Coronary artery (tissue), 2 donors: Measurements from ENCODE around the gene CEP57.
"Not testable (repeated sequence)": the region's sequence is repeated elsewhere in the genome, so short reads cannot be mapped to it uniquely, and the experiment has no call there.

Experiments
- DNase-seq: peaks from one replicate; pipeline ENCODE4 v3.0.0-alpha.2; 2017; ENCODE audit warnings: low spot score
- H3K27ac ChIP-seq, 2 donors: fragments of 200-600 bp; sonication (generic); one replicate each; pipeline ENCODE4 v1.5.1; 2016 to 2019
- H3K4me3 ChIP-seq: fragments of 200-600 bp; sonication (generic); 2 replicates; pipeline ENCODE4 v1.5.1; 2016; ENCODE audit warnings: mild to moderate bottlenecking, moderate library complexity
- TF ChIP-seq, protein P1 (sequence below): fragments of 200-600 bp; sonication (generic); IDR thresholded peaks from one replicate; pipeline ENCODE4 v1.5.1; 2019; ENCODE audit warnings: antibody characterized with exemption

CEP57 gene

DNA sequence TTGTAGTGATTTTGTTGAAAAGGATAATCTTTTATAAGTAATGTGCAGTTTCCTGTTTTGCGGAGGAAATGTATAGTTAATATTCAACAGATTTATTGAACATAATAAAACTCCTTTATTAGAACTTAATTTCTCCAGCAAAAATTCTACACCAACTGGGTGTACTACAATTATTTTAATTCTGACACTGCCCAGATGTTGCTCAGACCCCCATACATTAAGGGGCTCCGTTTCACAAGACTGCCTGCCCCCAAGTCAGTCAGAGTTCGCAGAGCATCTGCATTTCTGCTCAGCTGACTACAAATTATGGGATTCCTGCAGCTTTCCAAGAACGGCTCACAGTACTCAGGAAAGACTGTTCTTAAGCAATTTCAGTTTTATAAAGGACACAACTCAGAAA, 6.2 kb downstream of the CEP57 start:
- Histone ChIP-seq H3K4me3 (no peak overlapping the region), H3K27ac (no peak overlapping the region)
- TF ChIP-seq, protein P1, sequence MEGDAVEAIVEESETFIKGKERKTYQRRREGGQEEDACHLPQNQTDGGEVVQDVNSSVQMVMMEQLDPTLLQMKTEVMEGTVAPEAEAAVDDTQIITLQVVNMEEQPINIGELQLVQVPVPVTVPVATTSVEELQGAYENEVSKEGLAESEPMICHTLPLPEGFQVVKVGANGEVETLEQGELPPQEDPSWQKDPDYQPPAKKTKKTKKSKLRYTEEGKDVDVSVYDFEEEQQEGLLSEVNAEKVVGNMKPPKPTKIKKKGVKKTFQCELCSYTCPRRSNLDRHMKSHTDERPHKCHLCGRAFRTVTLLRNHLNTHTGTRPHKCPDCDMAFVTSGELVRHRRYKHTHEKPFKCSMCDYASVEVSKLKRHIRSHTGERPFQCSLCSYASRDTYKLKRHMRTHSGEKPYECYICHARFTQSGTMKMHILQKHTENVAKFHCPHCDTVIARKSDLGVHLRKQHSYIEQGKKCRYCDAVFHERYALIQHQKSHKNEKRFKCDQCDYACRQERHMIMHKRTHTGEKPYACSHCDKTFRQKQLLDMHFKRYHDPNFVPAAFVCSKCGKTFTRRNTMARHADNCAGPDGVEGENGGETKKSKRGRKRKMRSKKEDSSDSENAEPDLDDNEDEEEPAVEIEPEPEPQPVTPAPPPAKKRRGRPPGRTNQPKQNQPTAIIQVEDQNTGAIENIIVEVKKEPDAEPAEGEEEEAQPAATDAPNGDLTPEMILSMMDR: no peak
- no peak for DNase-seq

DNA sequence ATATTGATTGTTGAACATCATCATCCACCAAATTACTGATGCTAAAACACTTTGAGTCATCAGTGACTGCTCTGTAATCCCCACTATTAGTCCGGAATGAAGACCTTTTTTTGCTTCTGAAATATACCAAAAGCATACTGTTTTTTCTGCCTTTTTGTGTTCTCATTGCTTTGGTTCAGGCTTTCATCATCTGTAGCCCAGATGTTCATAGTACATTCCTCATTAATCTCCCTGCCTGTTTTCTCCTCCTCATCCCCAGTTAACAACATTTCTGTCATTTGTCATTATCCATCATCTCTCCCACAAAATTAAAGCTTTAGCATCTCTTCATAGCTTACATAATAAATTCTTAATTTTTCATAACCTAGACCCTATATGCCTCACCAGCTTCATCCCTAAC, 9.2 kb downstream of the CEP57 start:
- no peak for DNase-seq
- TF ChIP-seq, protein P1: no peak
- no peak overlapping the region for H3K27ac ChIP-seq
- no peak overlapping the region for H3K4me3 ChIP-seq

DNA sequence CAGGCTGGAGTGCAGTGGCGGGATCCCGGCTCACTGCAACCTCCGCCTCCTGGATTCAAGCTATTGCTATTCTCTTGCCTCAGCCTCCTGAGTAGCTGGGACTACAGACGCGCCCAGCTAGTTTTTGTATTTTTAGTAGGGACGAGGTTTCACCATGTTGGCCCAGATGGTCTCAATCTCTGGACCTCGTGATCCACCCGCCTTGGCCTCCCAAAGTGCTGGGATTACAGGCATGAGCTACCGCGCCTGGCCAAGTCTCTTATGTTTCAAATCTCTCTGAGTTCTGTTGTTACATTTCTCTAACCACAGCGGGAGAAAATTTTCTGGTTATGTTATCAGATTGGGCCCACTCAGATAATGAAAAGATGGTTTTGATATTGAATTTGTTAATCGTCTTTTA, 10.1 kb downstream of the CEP57 start:
- H3K4me3 ChIP-seq: no peak overlapping the region
- no peak overlapping the region for H3K27ac ChIP-seq
- TF ChIP-seq, protein P1: no peak
- no peak for DNase-seq

DNA sequence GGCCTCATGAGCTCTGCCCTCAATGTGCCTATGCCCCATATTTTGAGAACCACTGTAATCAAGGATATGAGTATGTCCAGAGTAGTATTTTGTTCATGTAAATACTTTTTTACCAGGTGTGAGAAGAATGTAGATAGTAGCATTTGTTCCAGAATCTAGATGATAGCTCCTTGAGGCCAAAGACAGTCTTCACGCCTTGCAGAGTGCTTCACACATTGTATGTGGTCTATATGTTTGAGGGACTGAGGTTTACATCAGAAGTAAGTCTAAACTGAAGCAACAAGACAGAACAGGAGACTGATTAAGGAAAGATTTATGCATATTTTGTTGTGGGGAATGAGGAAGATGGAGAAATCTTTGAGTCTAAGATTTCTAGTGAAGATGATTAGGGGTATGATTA, 12.5 kb downstream of the CEP57 start:
- Histone ChIP-seq H3K27ac (no peak overlapping the region), H3K4me3 (no peak overlapping the region)
- TF ChIP-seq, protein P1: no peak
- no peak for DNase-seq

DNA sequence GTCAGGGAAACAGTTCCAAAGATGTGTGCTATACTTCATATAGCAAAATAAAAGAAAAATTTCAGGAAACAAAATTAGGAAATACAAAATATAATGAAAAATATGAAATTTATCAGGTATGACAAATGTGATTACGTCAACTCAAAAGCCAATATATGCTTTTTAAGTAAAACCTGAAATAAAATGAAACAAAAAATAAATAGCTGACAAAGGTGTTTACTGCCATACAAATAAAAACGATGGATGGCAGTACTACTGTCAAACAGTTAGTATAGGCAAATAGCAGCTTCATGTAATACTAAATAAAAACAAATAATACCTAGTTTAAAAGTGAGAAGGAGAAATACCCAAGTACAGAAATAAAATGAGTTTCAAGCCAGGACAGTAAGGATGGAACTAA, 13.7 kb downstream of the CEP57 start:
- TF ChIP-seq, protein P1: no peak
- Histone ChIP-seq H3K27ac (no peak overlapping the region), H3K4me3 (no peak overlapping the region)
- no peak for DNase-seq

DNA sequence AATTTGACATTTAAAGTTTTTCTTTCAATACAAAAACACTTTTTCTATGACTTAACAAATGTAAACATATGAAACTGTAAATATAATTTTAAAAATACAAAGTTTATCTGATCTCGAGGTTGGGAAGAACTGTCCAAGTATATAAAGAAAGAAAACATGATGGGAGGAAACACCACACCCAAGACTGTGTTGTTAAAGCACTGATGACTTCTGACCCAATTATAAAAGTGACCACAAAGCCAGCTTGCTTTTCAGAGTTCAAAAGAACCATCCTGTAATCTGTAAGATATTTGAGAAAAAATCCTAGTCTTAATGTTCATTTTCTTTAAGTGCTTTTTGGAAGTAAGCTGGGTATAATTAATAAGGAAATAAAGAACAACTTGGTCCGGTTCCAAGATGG, 15.6 kb downstream of the CEP57 start:
- DNase-seq: no peak
- TF ChIP-seq, protein P1: no peak
- no peak overlapping the region for H3K4me3 ChIP-seq
- no peak overlapping the region for H3K27ac ChIP-seq

DNA sequence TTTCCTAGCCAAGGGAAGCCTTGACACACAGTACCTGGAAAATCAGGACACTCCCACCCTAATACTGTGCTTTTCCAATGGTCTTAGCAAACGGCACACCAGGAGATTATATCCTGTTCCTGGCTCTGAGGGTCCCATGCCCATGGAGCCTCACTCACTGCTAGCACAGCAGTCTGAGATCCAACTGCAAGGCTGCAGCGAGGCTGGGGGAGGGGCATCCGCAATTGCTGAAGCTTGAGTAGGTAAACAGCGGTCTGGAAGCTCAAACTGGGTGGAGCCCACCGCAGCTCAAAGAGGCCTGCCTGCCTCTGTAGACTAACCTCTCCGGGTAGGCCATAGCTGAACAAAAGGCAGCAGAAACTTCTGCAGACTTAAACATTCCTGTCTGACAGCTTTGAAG, 16.2 kb downstream of the CEP57 start:
- not testable (repeated sequence) for H3K27ac ChIP-seq, H3K4me3 ChIP-seq, DNase-seq

DNA sequence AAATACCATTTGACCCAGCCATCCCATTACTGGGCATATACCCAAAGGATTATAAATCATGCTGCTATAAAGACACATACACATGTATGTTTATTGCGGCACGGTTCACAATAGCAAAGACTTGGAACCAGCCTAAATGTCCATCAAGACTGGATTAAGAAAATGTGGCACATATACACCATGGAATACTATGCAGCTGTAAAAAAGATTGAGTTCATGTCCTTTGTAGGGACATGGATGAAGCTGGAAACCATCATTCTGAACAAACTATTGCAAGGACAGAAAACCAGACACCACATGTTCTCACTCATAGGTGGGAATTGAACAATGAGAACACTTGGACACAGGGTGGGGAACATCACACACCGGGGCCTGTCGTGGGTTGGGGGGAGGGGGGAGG, 20.8 kb downstream of the CEP57 start:
- not testable (repeated sequence) for H3K27ac ChIP-seq, H3K4me3 ChIP-seq

More for the DNA sequence above, 20.8 kb downstream of the CEP57 start:
- not testable (repeated sequence) for DNase-seq
